ENCODE measurements around the gene RPS6KA2.

Gene RPS6KA2

DNA sequence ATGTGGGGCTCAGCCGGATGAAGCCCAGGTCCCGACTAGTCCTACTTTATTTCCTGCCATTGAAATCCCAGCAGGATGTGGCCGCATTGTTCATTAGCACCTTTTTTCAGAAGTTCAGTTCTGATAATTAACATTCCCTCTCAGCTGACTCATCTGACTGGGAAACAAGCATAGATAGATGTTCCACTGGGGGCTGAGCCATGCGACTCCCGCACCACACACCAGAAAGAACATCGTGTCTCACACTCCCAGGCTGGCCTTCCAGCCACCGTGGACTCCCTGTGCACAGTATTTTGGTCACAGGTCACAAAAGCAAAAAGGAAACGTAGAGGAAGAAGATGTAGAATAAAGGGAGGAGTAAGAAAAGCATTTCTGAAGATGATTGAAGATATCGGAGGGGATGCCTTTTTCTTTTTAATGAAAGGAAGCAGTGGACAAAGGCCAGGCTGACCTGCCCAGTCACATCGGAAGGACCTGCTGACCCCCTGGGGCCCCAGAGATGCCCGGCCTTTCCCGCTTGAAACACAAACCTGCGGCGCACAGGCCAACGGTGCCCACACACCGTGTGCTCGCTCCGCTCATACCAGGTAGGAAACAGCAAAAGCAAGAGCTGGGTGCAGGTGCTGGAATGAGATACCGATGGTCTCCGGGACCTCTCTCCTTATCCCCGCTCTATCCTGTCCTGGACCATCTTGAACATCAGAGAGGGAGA, 11.8 kb downstream of the RPS6KA2 start:
- Mint-ChIP-seq H3K4me1 (no peaks in the 10 kb centered on the region), H3K27ac (no peak overlapping the region), H3K9me3 (no peaks in the 10 kb centered on the region)

DNA sequence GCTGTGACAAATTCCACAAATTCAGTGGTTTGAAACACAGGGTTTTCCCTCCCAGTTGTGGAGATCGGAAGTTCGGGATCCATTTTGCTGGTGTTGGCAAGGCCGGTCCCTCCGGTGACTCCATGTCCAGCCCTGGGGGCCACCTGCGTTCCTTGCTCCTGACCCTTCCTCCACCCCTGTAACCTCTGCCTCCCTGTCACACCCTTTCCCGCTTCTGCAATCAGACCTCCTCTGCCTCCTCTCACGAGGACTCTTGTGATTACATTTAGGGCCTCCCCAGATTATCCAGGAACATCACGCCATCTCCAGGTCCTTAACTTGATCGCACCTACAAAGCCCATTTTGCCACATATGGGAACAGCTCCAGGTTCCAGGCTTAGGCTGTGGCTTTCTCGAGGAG, 12.5 kb downstream of the RPS6KA2 start:
- Mint-ChIP-seq H3K27me3 (no peaks in the 10 kb centered on the region), H3K36me3 (no peaks in the 10 kb centered on the region), H3K9me3 (no peaks in the 10 kb centered on the region), H3K4me1 (no peaks in the 10 kb centered on the region), H3K27ac (peak overlapping the region; percentile 11), H3K4me3 (no peak overlapping the region)

More for the DNA sequence above, 11.8 kb downstream of the RPS6KA2 start:
- H3K4me3 Mint-ChIP-seq: no peak overlapping the region
- H3K27me3 Mint-ChIP-seq: no peaks in the 10 kb centered on the region
- H3K36me3 Mint-ChIP-seq: no peaks in the 10 kb centered on the region

DNA sequence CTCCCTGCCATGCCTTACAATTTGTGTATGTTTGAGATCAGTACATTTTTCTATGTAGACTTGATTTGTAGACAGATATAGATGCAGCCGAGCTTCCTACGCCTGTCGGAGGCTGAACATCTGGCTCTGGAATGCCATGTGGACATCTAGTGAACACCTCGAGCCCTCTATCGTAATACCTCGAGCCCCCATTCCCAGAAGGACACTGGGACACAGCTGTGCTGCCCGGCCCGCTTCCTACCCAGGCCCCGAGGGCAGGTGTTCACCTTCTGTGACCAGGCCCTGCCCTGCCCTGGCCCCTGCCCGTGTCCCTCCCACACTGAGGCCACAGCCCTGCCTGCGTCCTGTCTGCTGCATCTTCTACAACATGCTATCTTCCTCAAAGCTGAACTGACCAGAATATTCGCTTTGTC, 12.9 kb downstream of the RPS6KA2 start:
- Mint-ChIP-seq H3K4me1 (no peaks in the 10 kb centered on the region), H3K27me3 (no peaks in the 10 kb centered on the region), H3K4me3 (no peak overlapping the region), H3K27ac (no peak overlapping the region), H3K36me3 (no peaks in the 10 kb centered on the region), H3K9me3 (no peaks in the 10 kb centered on the region)

- no peak overlapping the region for H3K27ac Mint-ChIP-seq
- no peak overlapping the region for H3K4me3 Mint-ChIP-seq
- no peaks in the 10 kb centered on the region for H3K27me3 Mint-ChIP-seq
- no peaks in the 10 kb centered on the region for H3K4me1 Mint-ChIP-seq
- H3K9me3 Mint-ChIP-seq: no peaks in the 10 kb centered on the region
- H3K36me3 Mint-ChIP-seq: no peaks in the 10 kb centered on the region
Observed at GRCh38 chr6:166613027-166613426, 14.0 kb downstream of the RPS6KA2 start.

- Mint-ChIP-seq H3K27me3 (no peaks in the 10 kb centered on the region), H3K9me3 (no peaks in the 10 kb centered on the region), H3K36me3 (no peaks in the 10 kb centered on the region), H3K4me3 (no peak overlapping the region), H3K27ac (no peak overlapping the region), H3K4me1 (no peaks in the 10 kb centered on the region)
Observed at GRCh38 chr6:166612471-166612881, 14.6 kb downstream of the RPS6KA2 start.

GRCh38 chr6:166611631-166612030, 15.4 kb downstream of the RPS6KA2 start:
- Mint-ChIP-seq H3K27me3 (no peaks in the 10 kb centered on the region), H3K4me3 (no peak overlapping the region), H3K9me3 (no peaks in the 10 kb centered on the region)

DNA sequence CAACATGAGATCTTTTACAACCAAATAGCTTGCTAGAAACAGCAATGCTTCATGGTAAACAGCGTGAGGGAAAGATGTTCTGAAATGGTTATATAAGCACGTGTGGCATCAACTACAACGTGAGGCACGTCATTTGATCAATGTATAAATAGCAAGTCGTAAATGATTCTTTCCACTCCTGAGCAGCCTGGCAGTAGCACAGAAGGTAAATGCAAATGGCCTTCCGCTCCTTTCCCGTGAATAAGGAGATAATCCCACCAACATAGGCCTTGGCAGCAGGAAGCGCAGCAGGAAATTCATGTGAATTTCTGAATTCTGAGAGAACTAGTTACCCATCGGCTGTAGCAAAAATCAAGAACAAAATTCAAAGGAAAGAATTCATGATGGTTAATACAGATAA, 17.0 kb downstream of the RPS6KA2 start:
- H3K36me3 Mint-ChIP-seq: no peaks in the 10 kb centered on the region
- no peak overlapping the region for H3K4me3 Mint-ChIP-seq
- no peaks in the 10 kb centered on the region for H3K4me1 Mint-ChIP-seq
- no peaks in the 10 kb centered on the region for H3K27me3 Mint-ChIP-seq
- no peak overlapping the region for H3K27ac Mint-ChIP-seq
- no peaks in the 10 kb centered on the region for H3K9me3 Mint-ChIP-seq

More at GRCh38 chr6:166611631-166612030, 15.4 kb downstream of the RPS6KA2 start:
- Mint-ChIP-seq H3K36me3 (no peaks in the 10 kb centered on the region), H3K27ac (no peak overlapping the region), H3K4me1 (no peaks in the 10 kb centered on the region)

DNA sequence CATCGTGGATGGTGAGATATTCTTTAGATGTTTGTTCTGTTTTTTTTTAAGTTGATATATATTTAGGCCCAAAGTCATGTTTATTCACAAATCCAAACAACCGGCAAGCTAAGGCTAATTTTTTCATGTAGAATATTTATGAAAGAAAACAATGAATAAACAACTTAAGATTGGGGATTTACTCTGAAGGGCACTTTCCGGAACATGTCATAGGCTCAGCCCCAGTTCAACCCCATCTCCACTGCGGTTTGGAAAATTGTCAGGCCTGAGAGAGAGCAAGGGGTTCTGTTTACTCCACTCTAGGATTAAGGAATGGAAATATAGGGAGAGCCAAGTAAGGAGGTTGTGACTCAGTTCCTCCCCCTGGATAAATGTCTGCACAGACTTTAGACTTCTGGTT, 18.3 kb downstream of the RPS6KA2 start:
- Mint-ChIP-seq H3K4me3 (no peak overlapping the region), H3K27ac (peak overlapping the region; percentile 8), H3K27me3 (no peaks in the 10 kb centered on the region), H3K36me3 (no peaks in the 10 kb centered on the region), H3K9me3 (no peaks in the 10 kb centered on the region), H3K4me1 (no peaks in the 10 kb centered on the region)

DNA sequence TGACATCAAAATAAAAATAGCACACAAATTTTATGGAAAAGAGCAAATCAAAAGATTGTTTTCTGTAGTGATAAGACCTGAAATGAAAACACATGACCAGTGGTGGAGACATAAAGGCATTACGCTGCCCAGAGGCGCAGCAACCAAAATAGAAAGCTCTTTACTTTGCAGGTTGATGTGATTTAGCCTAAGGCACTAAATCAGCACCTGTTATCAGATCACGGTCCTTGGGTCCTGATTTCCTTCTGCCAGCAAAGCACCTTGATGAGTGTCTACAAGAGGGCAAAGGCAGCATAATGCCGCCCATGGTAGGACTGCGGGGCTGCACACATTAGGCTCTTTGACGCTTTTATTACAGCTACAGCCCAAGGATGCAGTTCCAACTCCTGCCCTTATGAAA, 21.3 kb downstream of the RPS6KA2 start:
- Mint-ChIP-seq H3K27ac (no peak overlapping the region), H3K4me3 (no peak overlapping the region), H3K27me3 (no peaks in the 10 kb centered on the region), H3K4me1 (no peaks in the 10 kb centered on the region), H3K36me3 (no peaks in the 10 kb centered on the region), H3K9me3 (no peaks in the 10 kb centered on the region)

GRCh38 chr6:166604911-166605310, 22.1 kb downstream of the RPS6KA2 start:
- Mint-ChIP-seq H3K4me1 (no peaks in the 10 kb centered on the region), H3K9me3 (no peaks in the 10 kb centered on the region), H3K36me3 (peaks cover 1% of the 10 kb centered on the region), H3K27me3 (no peaks in the 10 kb centered on the region), H3K4me3 (no peak overlapping the region), H3K27ac (no peak overlapping the region)

DNA sequence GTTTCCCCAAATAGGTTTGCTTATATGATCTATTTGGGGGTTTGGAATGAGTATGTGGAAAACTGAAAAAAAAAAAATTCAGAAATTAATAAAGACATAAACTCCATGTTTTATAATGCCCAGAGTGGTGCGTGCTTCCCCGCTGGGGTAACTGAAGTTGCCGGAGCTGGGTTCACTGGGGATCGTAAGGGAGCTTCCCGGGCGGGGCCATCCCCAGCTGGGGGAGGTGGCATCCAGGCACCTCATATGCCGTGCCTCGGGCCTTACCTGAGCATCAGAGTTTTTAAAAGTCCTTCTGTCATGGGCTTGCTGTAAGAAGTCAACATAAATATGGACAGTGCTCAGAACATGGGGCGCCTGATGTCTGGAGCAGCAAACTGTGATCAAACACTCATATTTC, 22.7 kb downstream of the RPS6KA2 start:
- Mint-ChIP-seq H3K9me3 (no peaks in the 10 kb centered on the region), H3K4me1 (no peaks in the 10 kb centered on the region), H3K27ac (no peak overlapping the region), H3K27me3 (no peaks in the 10 kb centered on the region), H3K36me3 (peaks cover 5% of the 10 kb centered on the region), H3K4me3 (no peak overlapping the region)

- no peaks in the 10 kb centered on the region for H3K27me3 Mint-ChIP-seq
- H3K4me3 Mint-ChIP-seq: no peak overlapping the region
- peaks cover 9% of the 10 kb centered on the region for H3K36me3 Mint-ChIP-seq
- H3K9me3 Mint-ChIP-seq: no peaks in the 10 kb centered on the region
- H3K27ac Mint-ChIP-seq: no peak overlapping the region
- H3K4me1 Mint-ChIP-seq: no peaks in the 10 kb centered on the region
Observed at GRCh38 chr6:166603043-166603690, 23.9 kb downstream of the RPS6KA2 start.

DNA sequence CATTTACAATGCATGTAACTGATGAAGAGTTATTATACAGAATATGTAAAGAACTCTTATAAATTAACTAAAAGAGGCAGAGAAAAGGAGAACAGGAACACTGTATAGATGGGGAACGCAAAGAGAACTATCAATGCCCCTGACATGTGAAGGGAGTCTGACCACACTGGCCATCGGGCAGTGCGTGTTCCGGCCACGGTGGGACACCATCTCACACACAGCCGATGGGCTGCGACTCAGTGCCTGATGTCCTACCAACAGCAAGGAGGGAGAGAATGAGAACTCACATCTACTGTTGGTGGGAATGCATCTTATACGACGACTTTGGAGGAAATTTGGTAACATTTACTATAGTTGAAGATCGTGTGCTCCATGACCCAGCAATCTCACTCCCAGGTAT, 25.1 kb downstream of the RPS6KA2 start:
- no peak overlapping the region for H3K27ac Mint-ChIP-seq
- H3K4me3 Mint-ChIP-seq: no peak overlapping the region
- H3K9me3 Mint-ChIP-seq: no peaks in the 10 kb centered on the region
- no peaks in the 10 kb centered on the region for H3K4me1 Mint-ChIP-seq
- H3K27me3 Mint-ChIP-seq: no peaks in the 10 kb centered on the region
- peaks cover 11% of the 10 kb centered on the region for H3K36me3 Mint-ChIP-seq

DNA sequence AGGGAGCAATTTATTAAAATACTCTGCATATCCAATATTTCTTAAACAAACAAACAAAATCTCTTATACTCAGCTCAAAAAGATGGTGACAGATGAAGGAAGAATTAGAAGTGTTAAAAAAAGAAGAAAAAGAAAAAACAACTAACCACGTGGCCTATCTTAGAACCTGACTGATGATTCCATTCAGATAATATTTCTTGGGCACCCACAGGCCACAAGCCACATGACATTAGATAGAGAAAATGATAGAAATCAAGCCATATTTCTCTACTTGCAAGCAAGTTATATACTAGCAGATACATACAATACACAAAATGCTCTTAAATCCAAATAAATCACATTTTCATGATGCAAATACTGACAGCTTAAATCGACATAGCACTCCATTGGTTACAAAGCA, 26.1 kb downstream of the RPS6KA2 start:
- Mint-ChIP-seq H3K27me3 (no peaks in the 10 kb centered on the region), H3K4me3 (no peak overlapping the region), H3K9me3 (no peaks in the 10 kb centered on the region), H3K36me3 (peaks cover 11% of the 10 kb centered on the region), H3K27ac (no peak overlapping the region), H3K4me1 (no peaks in the 10 kb centered on the region)

- no peak overlapping the region for H3K27ac Mint-ChIP-seq
- H3K9me3 Mint-ChIP-seq: no peaks in the 10 kb centered on the region
- H3K36me3 Mint-ChIP-seq: peaks cover 11% of the 10 kb centered on the region
- no peak overlapping the region for H3K4me3 Mint-ChIP-seq
- no peaks in the 10 kb centered on the region for H3K4me1 Mint-ChIP-seq
- no peaks in the 10 kb centered on the region for H3K27me3 Mint-ChIP-seq
Observed at GRCh38 chr6:166599205-166599604, 27.8 kb downstream of the RPS6KA2 start.

DNA sequence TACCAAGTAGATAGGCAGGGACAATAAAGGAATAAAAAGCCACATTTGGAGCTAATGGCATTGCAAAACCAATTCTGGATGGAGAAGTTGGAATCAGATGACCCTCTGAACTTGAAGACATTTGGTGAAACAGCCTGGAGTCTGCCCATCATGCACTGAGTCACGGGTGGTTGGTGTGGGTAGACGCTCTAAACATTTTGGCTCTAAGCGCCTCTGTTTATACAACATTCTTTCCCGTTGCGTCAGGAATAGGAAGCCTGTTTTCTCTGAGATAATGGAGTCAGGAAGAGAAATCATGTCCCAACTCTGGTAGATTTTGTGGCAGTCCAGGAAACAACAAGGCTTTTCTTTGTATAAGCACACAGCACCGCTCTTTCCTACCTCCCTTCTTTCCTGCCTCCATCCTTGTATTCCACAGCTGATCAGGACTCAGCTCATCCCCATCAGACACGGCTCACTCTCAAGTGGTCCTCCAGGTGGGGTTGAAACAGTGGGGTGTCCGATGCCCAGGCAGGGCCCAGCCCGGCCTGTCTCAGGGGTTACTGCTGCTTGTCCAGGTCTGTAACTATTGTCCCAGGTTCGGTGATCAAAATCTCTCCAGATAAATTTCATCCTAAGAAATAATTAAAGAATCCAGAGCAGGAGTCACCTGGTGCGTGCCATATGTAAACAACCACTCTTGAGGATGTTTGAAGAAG, 28.5 kb downstream of the RPS6KA2 start:
- Mint-ChIP-seq H3K4me3 (no peak overlapping the region), H3K36me3 (peaks cover 11% of the 10 kb centered on the region), H3K27me3 (no peaks in the 10 kb centered on the region), H3K9me3 (no peaks in the 10 kb centered on the region), H3K4me1 (no peaks in the 10 kb centered on the region), H3K27ac (no peak overlapping the region)
